Endothelial cell of umbilical vein (primary cell): Measurements from ENCODE around the gene PTCHD4.

Experiments
- CTCF ChIP-seq, 2 donors: IDR thresholded peaks; 1 replicate in 1 of 2; 2 replicates in 1 of 2; pipeline ENCODE4 v1.5.1; 2011; ENCODE audit warnings: low read length in 2 of 2, mild to moderate bottlenecking in 2 of 2, moderate library complexity in 2 of 2, control low read depth in 1 of 2, inconsistent platforms in 1 of 2, low read depth in 1 of 2; ENCODE audit not compliant: insufficient read depth in 1 of 2; ENCODE audit errors: extremely low read depth in 1 of 2
- EZH2 ChIP-seq: IDR thresholded peaks from 2 replicates; pipeline ENCODE4 v1.6.1; 2012; ENCODE audit warnings: borderline replicate concordance, low read depth, mild to moderate bottlenecking, moderate library complexity, low read length, inconsistent platforms; ENCODE audit not compliant: severe bottlenecking

DNA sequence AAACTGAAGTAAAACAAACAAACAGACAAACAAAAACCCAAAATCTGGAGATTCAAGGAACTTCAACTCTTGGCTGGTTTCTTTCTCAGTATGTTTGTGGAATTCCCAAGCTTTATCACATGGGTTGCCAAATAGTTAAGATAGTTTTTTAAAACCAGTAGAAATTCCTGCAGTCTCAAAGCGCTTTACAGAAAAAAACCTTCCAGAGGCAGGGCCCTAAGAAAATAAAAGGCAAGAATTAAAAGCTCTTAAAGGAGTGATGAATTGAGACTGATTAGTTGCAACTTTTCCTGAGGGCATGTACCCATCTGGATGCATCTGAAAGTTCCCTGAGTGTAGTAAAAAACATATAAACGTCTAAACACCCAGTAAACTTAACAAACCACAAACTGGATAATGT lies 25.9 kb upstream of the PTCHD4 start:
- TF ChIP-seq CTCF (IDR thresholded peaks at IDR 0.05; ENCODE audit: extremely low read depth in 1 of 2, insufficient read depth in 1 of 2, low read depth in 1 of 2, low read length in 2 of 2), result no peak
- TF ChIP-seq EZH2, result no peak
